Daoy (cell line): ENCODE measurements around the gene ARRB1. TPM values are rescaled to one million over a fixed set of nuclear protein-coding genes. Genes with fewer than 3 reads are reported as not detected.
A peak's percentile ranks its signal among the peaks of the same experiment; 100 is the strongest.

Experiments used
- DNase-seq: peaks from one replicate; pipeline ENCODE4 v3.0.0-alpha.2; 2015; ENCODE audit warnings: low read depth
- total RNA-seq: library from RNA; depleted of rRNA; stranded (reverse); fragments of >200 nt; shearing (Covaris generic); gene quantifications from 2 replicates; pipeline ENCODE4 v1.2.3, GENCODE V29; 2014

The ARRB1 gene
- total RNA-seq, 1 experiment from 2014 or later = 12.8 TPM

GRCh38 chr11:75301601-75302345, 49.7 kb downstream of the ARRB1 start:
- DNase-seq = no peak

DNA sequence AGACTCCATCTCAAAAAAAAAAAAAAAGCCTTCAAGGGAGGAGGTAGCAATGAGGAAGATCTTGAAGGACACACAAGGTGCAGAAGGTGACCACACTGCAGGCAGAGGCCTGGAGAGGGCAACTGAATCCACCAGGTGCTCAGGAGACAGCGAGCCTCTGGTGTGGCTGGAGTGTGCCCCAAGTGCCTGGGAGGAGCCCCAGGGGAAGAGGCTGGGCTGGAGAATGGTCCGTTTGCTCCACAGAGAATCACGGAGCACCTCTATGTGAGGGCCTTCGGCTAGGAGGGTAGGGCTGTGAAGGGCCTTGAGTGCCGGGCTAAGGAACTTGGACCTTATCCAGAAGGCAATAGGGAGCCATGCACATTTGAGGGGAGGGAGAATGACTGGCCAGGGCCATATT, 50.3 kb downstream of the ARRB1 start:
- no peak for DNase-seq

DNA sequence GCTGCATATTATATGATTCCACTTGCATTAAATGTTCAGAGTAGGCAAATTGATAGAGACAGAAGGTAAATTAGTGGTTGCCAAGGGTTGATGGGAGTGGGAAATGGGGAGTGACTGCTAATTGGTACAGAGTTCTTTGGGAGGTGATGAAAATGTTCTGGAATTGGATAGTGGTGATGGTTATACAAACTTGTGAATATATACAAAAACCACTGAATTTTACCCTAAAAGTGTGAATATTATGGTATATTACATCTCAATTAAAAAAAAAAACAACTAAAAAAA, 52.5 kb downstream of the ARRB1 start:
- DNase-seq = no peak

- no peak for DNase-seq
Measured at GRCh38 chr11:75298191-75298975, 53.1 kb downstream of the ARRB1 start.

DNA sequence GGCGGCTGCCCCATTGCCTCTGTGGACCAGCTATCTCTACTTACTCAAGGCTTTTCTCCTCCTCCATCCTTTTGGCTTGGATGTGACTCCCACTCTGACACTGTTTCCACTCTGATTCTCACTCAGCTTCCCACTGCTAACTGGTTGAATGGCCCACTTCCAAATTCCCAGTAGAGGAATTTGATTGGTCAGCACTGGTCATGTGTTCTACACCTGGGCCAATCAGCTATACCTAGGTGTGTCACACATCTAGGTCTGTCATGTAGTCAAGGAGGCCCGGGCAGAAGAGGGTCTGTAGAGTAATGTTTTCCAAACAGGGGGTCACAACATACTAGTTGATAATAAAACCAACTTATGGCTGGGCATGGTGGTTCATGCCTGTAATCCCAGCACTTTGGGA, 57.6 kb downstream of the ARRB1 start:
- DNase-seq = no peak

DNA sequence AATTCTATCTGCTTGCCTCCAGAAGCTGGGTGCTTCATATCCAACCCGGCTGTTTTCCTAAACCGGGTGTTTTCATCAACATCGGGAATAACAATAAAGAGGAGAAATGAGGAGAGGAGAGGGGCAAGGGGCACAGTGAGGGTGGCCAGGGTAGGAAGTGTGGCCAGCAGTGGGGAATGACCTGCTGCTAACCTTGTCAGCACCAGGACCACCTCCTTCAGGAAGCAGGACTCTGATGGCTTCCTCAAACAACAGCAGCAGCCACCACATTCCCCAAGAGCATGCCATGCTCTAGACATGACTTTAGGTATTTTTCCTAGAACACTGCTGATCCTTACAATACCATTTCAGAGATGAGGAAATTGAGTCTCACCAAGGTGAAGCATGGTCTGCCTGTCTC, 58.5 kb downstream of the ARRB1 start:
- no peak for DNase-seq

- DNase-seq = no peak
Measured at GRCh38 chr11:75291741-75292140, 59.7 kb downstream of the ARRB1 start.

GRCh38 chr11:75289919-75290318, 61.5 kb downstream of the ARRB1 start:
- DNase-seq = no peak

GRCh38 chr11:75289511-75289760, 62.0 kb downstream of the ARRB1 start:
- DNase-seq = no peak

DNA sequence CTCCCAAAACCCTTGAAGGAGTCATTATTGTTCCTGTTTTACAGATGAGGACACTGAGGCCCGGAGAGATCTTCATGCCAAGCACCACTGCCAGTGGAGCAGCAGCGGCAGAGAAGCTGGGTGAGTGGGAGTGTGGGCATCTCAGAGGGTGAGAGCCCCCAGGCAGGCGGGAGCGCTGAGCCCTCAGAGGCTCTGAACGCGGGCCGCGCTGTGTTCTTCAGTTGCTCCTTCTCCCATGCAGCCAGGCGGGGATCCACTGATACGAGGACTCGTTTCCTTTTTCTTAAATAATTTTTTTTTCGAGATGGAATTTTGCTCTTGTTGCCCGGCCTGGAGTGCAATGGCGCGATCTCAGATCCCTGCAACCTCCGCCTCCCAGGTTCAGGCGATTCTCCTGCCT, 63.9 kb downstream of the ARRB1 start:
- DNase-seq = no peak

- no peak for DNase-seq
Measured at GRCh38 chr11:75286826-75287465, 64.5 kb downstream of the ARRB1 start.

GRCh38 chr11:75285776-75286360, 65.6 kb downstream of the ARRB1 start:
- no peak for DNase-seq

DNA sequence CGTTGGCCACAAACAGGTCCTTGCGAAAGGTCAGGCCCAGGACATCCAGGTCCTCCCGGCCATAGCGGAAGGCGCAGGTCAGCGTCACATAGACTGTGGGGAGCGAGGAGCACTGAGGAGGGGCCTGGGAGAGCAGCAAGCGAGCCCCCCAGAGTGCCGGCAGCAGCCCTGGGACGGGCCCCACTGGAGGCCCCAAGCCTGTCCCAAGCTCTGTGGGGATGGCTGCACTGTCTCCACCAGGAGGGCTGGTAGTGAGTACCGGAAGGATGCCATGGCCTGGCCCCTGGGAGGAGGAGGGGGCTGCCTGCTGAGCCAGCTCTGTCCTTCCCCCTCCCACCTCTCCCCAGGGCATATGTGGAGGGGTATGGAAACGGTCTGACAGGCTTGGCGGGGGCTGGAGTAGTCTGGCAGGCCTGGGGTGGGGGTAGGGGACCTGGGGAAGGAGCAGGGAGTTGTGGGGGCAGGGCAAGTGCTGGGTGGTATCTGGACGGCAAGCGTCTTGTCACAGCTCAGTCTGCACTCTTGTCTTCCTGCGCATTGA, 68.0 kb downstream of the ARRB1 start:
- no peak for DNase-seq

- DNase-seq = no peak
Measured at GRCh38 chr11:75281469-75282095, 69.9 kb downstream of the ARRB1 start.

DNA sequence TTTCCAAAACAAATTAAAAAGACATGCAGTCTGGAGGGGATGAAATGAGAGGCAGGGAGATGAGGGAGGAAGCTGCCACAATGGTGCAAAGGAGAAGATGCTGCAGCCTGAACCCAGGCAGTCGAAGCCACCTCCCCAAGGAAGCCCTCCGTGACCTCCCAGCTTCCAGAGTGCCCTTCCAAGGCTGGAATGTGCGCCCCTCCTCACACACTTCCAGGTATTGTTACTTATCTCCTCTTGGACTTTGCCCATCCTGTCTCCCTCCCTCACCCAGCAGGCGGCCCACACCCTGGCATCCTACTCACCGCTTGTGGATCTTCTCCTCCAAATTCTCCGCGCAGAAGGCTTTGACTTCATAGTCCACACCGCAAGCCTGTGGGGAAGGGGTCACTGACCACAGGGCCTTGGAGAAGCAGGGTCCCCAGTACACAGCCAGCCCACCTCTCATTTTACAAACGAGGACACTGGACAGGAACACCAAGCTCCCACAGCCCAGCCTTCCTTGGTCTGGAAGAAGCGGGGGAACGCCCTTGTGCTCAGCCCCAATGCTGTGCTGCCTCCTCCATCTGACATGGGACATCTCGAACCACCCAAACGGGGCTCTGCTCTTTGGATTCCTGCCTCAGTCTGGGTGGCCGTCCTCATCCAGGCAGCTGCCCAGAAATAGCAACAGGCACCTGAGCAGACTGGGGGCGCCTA, 70.5 kb downstream of the ARRB1 start:
- no peak for DNase-seq

GRCh38 chr11:75280227-75280701, 71.2 kb downstream of the ARRB1 start:
- peak; percentile 68 for DNase-seq

- DNase-seq = no peak
Measured at GRCh38 chr11:75279273-75279672, 72.2 kb downstream of the ARRB1 start.

DNA sequence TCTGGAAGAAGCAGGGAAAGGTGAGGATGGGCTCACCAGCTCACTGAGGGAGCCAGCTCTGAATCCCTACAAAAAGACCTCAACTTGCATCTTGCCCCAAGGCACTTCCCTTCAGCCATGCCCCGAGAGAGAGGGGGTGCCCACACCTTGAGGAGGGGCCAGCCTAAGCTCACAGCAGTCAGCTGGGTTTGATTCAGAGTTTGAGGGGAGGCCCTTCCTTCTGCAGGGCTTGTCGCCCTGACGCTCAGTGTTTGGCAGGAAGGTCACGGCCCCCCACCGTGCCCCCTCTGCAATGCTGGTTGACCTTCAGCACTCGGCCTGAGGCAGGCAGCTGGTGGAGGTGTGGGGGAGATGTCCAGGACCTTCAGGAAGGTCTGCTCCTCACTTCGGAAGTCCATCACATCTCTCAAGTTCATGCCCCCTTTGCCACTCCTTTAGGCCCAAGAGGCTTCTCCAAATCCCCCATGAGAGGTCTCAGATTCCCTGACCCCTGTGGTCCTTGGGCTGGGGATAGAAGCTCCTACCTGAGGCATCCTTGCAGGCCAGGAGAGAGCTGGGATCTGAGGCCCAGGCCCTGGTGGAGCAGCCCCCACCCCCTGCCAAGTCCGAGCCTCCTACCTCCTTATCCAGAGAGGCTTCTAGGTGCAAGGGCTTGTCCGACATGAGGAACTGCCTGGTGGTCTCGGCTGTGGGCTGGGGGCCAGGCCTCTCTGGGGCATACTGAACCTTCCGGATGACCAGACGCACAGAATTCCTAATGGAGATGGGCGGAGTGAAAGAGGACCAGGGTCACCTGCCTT, 73.3 kb downstream of the ARRB1 start:
- DNase-seq = no peak

GRCh38 chr11:75277211-75277805, 74.2 kb downstream of the ARRB1 start:
- no peak for DNase-seq

- no peak for DNase-seq
Measured at GRCh38 chr11:75276686-75277085, 74.8 kb downstream of the ARRB1 start.
